ENCODE measurements around the gene REST. TPM values are rescaled to one million over a fixed set of nuclear protein-coding genes. Genes with fewer than 3 reads are reported as not detected.
A peak's percentile ranks its signal among the peaks of the same experiment; 100 is the strongest.

The REST gene
- total and polyA plus RNA-seq, 9 of the 15 experiments (the other 6 are each of a cell fraction or from before 2014, with no cell fraction given) = 2.9 to 24.0 (median 19.2) TPM

GRCh38 chr4:56908206-56909085 is 746 bp downstream of the REST start (continued):
- no peak for TF ChIP-seq HNRNPK (IDR thresholded peaks at IDR 0.05; ENCODE audit: low read depth, low read length, poor library complexity, severe bottlenecking)
- TF ChIP-seq ZNF699 (CRISPR knock-in tag; IDR thresholded peaks at IDR 0.05; ENCODE audit: insufficient replicate concordance) = no peak
- no peak for TF ChIP-seq STAT6 (CRISPR knock-in tag; IDR thresholded peaks at IDR 0.05)
- TF ChIP-seq KAT7 (CRISPR knock-in tag; IDR thresholded peaks at IDR 0.05; ENCODE audit: borderline replicate concordance) = no peak
- TF ChIP-seq TAF9B (IDR thresholded peaks at IDR 0.05; ENCODE audit: partially characterized antibody) = no peak
- TF ChIP-seq TFE3 (CRISPR knock-in tag; IDR thresholded peaks at IDR 0.05) = no peak
- no peak for TF ChIP-seq ZNF77 (CRISPR knock-in tag; IDR thresholded peaks at IDR 0.05)
- TF ChIP-seq NR2C2 (CRISPR knock-in tag; IDR thresholded peaks at IDR 0.05) = no peak
- peak; percentile 51; the same call in 1 of the 2 replicates for TF ChIP-seq NR2C2 (tag; IDR thresholded peaks at IDR 0.05)
- no peak for TF ChIP-seq CBX8 (IDR thresholded peaks at IDR 0.05; ENCODE audit: borderline replicate concordance, extremely low read depth, low read depth, low read length, poor library complexity, severe bottlenecking)
- TF ChIP-seq PURB (CRISPR knock-in tag; IDR thresholded peaks at IDR 0.05; ENCODE audit: low read depth) = no peak
- no peak for TF ChIP-seq DIDO1 (tag; IDR thresholded peaks at IDR 0.05; ENCODE audit: low read depth)
- TF ChIP-seq ZNF253 (CRISPR knock-in tag; conservative IDR thresholded peaks at IDR 0.05) = no peak
- TF ChIP-seq ZNF121 (CRISPR knock-in tag; conservative IDR thresholded peaks at IDR 0.05) = no peak
- TF ChIP-seq NFE2 (IDR thresholded peaks at IDR 0.05; ENCODE audit: low read depth) = no peak
- no peak for TF ChIP-seq SPI1 (IDR thresholded peaks at IDR 0.05; ENCODE audit: borderline replicate concordance, low read depth, low read length)
- TF ChIP-seq TCF7 (IDR thresholded peaks at IDR 0.05; ENCODE audit: borderline replicate concordance) = no peak
- no peak for TF ChIP-seq ZNF384 (IDR thresholded peaks at IDR 0.05; ENCODE audit: low read depth, low read length)
- TF ChIP-seq XRCC3 (IDR thresholded peaks at IDR 0.05) = no peak
- no peak for TF ChIP-seq NCOR1 (IDR thresholded peaks at IDR 0.05)
- no peak for TF ChIP-seq SIRT6 (IDR thresholded peaks at IDR 0.05; ENCODE audit: low read depth, low read length)
- no peak for TF ChIP-seq CCAR2 (IDR thresholded peaks at IDR 0.05; ENCODE audit: low read depth, low read length)
- TF ChIP-seq WHSC1 (IDR thresholded peaks at IDR 0.05; ENCODE audit: low read length) = no peak
- peak; percentile 43; the same call in 1 of the 2 replicates for TF ChIP-seq ZBTB43 (CRISPR knock-in tag; IDR thresholded peaks at IDR 0.05)

All from K562 (cell line).